A549 treated with dexamethasone at 1 μM for 4 hours (cell line): ENCODE measurements around the gene SLC25A5. TPM values are rescaled to one million over a fixed set of nuclear protein-coding genes. Genes with fewer than 3 reads are reported as not detected.

Experiments used
- total RNA-seq: library from RNA; stranded (reverse); fragments of 200-300 nt; extraction: Qiagen RNA extraction; gene quantifications from 5 replicates; pipeline ENCODE4 v1.2.3, GENCODE V29; 2022

SLC25A5 gene
- 689 to 774 TPM (median 745 TPM) in 5 replicates for total RNA-seq

GRCh38 chrX:119467842-119468550 is at the start of gene SLC25A5:
SLC25A5 (plus strand) TSS chrX:119468444; CDS start chrX:119468516, 72 bp downstream.

Other genes starting within 250 kb of the SLC25A5 start
- gene PGRMC1, start 232.2 kb upstream of the SLC25A5 start, total RNA-seq: 132 to 145 TPM (median 138 TPM) in 5 replicates
- gene SLC25A43, start 69.1 kb upstream of the SLC25A5 start, total RNA-seq: 24.1 to 33.9 TPM (median 31.8 TPM) in 5 replicates
- gene STEEP1, start 97.0 kb downstream of the SLC25A5 start, total RNA-seq: 32.1 to 39.5 TPM (median 34.7 TPM) in 5 replicates
- 149 to 154 TPM (median 154 TPM) in 5 replicates for gene UBE2A, start 106.1 kb downstream of the SLC25A5 start, total RNA-seq
- gene NKRF, start 138.0 kb downstream of the SLC25A5 start, total RNA-seq: 17.2 to 21.7 TPM (median 18.3 TPM) in 5 replicates
- gene SEPTIN6, start 224.7 kb downstream of the SLC25A5 start, total RNA-seq: 9.3 to 12.3 TPM (median 11.4 TPM) in 5 replicates